BE2C (cell line): ENCODE measurements around the gene TBC1D4.

ENCODE experiments used
- DNase-seq: peaks from one replicate; pipeline ENCODE4 v3.0.0-alpha.2; 2020
- H3K27me3 ChIP-seq: fragments of 250-450 bp; sonication (Bioruptor Pico); 2 replicates; pipeline ENCODE4 v1.5.1; 2020; ENCODE audit warnings: mild to moderate bottlenecking
- H3K36me3 ChIP-seq: fragments of 250-450 bp; sonication (Bioruptor Pico); 2 replicates; pipeline ENCODE4 v1.5.1; 2020; ENCODE audit warnings: mild to moderate bottlenecking
- H3K4me1 ChIP-seq: fragments of 250-450 bp; sonication (Bioruptor Pico); 2 replicates; pipeline ENCODE4 v1.5.1; 2020
- H3K4me3 ChIP-seq: 2 replicates; pipeline ENCODE4 v1.5.1; 2011; ENCODE audit warnings: low read depth, low read length
- H3K9me3 ChIP-seq: fragments of 250-450 bp; sonication (Bioruptor Pico); 2 replicates; pipeline ENCODE4 v1.5.1; 2020
- CTCF ChIP-seq: IDR thresholded peaks from 2 replicates; pipeline ENCODE4 v1.5.1; 2012; ENCODE audit warnings: mild to moderate bottlenecking, low read depth, low read length

The TBC1D4 gene

GRCh38 chr13:75461314-75461713 is 20.7 kb downstream of the TBC1D4 start:
- no peak for TF ChIP-seq CTCF
- no peak for DNase-seq

GRCh38 chr13:75460644-75461043 is 21.3 kb downstream of the TBC1D4 start:
- Histone ChIP-seq H3K4me3 (no peak overlapping the region), H3K36me3 (peaks cover 7% of the 10 kb centered on the region), H3K4me1 (peaks cover 36% of the 10 kb centered on the region), H3K9me3 (no peaks in the 10 kb centered on the region), H3K27me3 (no peaks in the 10 kb centered on the region)
- no peak for TF ChIP-seq CTCF
- no peak for DNase-seq

More at GRCh38 chr13:75461314-75461713, 20.7 kb downstream of the TBC1D4 start:
- Histone ChIP-seq H3K9me3 (no peaks in the 10 kb centered on the region), H3K4me1 (peaks cover 36% of the 10 kb centered on the region), H3K36me3 (peaks cover 7% of the 10 kb centered on the region), H3K4me3 (no peak overlapping the region), H3K27me3 (no peaks in the 10 kb centered on the region)

GRCh38 chr13:75458696-75459422 is 23.1 kb downstream of the TBC1D4 start:
- TF ChIP-seq CTCF: no peak
- peak; percentile 89 for DNase-seq
- Histone ChIP-seq H3K9me3 (no peaks in the 10 kb centered on the region), H3K4me1 (peaks cover 43% of the 10 kb centered on the region), H3K4me3 (peak overlapping the region; percentile 11), H3K36me3 (no peaks in the 10 kb centered on the region), H3K27me3 (no peaks in the 10 kb centered on the region)

- Histone ChIP-seq H3K27me3 (no peaks in the 10 kb centered on the region), H3K4me3 (no peak overlapping the region), H3K9me3 (no peaks in the 10 kb centered on the region), H3K4me1 (peaks cover 41% of the 10 kb centered on the region), H3K36me3 (no peaks in the 10 kb centered on the region)
- TF ChIP-seq CTCF: no peak
- DNase-seq: no peak
Measured at GRCh38 chr13:75455962-75456361, 26.0 kb downstream of the TBC1D4 start.

- TF ChIP-seq CTCF: no peak
- no peak overlapping the region for H3K4me3 ChIP-seq
- no peaks in the 10 kb centered on the region for H3K27me3 ChIP-seq
- H3K9me3 ChIP-seq: no peaks in the 10 kb centered on the region
- H3K36me3 ChIP-seq: no peaks in the 10 kb centered on the region
- peaks cover 31% of the 10 kb centered on the region for H3K4me1 ChIP-seq
- no peak for DNase-seq
Measured at GRCh38 chr13:75454497-75454896, 27.5 kb downstream of the TBC1D4 start.

- no peaks in the 10 kb centered on the region for H3K27me3 ChIP-seq
- peaks cover 19% of the 10 kb centered on the region for H3K4me1 ChIP-seq
- no peak overlapping the region for H3K4me3 ChIP-seq
- H3K9me3 ChIP-seq: no peaks in the 10 kb centered on the region
- no peak for DNase-seq
- TF ChIP-seq CTCF: no peak
- H3K36me3 ChIP-seq: no peaks in the 10 kb centered on the region
Measured at GRCh38 chr13:75452564-75452963, 29.4 kb downstream of the TBC1D4 start.
